ENCODE data around the gene TMEM170B. TPM values are rescaled to one million over a fixed set of nuclear protein-coding genes. Genes with fewer than 3 reads are reported as not detected.

TMEM170B gene
- total RNA-seq, 1 donor from 2014 or later = 4.3 TPM

DNA sequence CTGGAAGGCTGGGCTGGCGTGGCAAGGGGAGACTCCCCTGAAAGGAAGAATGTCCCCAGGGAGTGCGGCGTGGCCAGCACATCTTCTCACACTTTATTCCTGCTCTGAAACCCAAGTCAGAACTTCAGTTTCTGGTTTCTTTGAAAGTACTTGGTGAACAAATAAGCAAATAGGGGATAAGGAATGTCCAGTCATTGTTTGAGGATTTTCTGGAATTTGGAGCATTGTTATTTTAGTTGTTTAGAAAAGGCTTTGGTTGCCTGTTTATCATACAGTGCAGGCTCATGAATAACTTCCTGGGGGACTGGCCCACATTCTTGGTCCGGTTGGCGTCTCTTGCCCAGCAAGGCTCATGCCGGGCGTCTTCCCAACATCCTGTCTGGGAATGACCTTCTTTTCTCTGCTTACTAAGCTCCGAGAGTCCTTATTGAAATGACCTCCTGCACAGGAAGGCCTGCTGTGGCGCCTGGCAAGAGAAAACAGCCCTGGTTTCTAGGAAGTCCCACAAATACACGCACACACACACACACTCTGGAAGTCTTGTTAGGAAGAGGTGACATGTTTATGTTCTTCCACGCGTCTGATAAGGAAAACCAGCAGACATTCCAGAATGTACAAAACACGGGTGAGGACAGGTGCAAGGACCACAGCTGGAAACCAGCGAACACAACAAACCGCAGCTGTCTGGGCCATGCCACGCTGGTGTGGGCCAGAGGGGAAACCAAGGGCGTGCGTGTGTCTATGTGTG, 71.9 kb downstream of the TMEM170B start:
- peak; percentile 55 for ATAC-seq

DNA sequence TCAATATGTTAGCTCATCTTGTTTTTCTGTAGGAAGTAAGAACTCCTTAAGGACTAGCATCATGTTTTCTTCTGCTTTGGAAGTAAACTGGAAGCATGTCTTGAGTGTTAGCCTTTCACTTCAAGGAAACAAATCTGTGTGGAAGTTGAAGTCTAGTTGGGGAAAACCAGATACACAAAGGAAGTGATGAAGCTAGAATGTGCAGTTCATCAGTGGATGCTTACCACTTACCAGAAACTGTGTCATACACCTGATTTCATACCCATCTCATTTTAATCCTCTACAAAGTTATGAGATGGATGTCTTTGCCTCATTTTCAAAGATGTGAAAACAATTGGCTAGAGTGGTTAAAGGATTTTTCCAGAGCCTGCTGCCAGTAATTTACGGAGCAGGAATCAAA, 75.8 kb downstream of the TMEM170B start:
- DNase-seq (ENCODE audit: low spot score) (no peak), ATAC-seq (no peak)

More for the DNA sequence above, 71.9 kb downstream of the TMEM170B start:
- DNase-seq (ENCODE audit: low spot score) = no peak

DNA sequence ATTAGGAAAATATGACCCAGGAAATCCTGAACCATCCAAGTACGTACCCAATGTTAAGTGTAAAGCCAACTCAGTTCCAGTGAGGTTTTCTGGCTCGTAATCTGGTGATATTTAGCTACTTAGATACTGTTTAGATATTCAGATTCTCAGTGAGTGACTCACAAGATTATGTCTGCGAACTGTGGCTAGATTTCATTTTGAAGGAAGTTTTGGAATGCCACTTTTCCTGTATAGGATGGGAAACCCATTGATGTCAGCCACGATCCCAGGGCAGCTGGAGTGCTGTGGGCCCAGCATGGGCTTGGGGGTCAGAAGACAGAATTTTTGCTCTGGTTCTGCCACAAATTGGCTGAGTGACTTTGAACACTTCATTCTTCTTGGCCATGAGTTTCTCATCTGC, 76.3 kb downstream of the TMEM170B start:
- ATAC-seq (no peak), DNase-seq (ENCODE audit: low spot score) (no peak)

DNA sequence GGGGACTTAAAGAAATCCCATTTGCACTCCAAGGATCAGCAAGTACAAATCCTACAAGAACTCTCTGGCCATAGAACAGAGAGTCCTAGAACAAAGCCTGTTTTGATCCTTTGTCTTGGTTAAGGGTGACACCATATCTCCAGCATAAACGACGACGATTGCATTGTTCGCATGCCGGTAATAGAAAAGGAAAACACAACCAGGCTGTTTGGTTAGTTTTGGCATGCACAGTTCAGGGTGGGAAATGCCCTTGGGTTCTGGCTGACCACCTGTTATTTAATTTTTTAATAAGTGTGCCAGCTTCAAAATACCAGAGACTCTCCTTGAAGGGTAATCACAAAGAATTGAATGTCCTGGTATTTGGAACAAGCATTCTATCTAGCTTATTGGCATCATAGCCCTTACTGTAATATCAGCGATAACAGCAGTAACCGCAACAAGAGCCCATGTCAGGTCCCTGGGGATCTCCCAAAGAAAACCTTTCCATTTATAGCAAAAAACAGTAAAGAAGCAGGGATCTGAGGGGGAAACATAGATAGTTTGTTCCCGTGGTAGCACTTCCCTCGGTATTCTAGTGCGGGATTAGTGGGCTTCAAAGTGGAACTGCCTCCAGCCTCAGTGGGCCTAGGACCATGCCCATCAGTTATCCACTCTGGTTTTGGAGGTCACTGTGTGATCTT, 77.1 kb downstream of the TMEM170B start:
- DNase-seq (ENCODE audit: low spot score) (no peak), ATAC-seq (no peak)

DNA sequence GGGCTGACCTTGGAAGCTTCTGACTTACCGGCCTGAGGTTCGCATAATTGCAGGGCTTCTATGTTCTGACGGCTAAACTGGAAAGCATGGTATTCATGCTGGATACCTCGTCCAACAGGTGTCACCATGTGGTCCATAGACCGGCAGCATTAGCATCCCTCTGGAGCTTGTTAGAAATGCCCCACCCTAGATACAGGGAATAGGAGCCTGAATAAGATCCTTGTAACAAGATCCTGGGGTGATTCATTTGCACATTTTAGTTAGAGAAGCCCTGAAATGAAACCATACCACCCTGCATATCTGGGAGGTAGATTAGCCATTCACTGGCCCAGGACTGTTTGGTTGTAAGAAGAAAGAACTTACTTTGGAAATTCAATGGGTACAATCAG, 77.7 kb downstream of the TMEM170B start:
- ATAC-seq = no peak
- DNase-seq (ENCODE audit: low spot score) = no peak

DNA sequence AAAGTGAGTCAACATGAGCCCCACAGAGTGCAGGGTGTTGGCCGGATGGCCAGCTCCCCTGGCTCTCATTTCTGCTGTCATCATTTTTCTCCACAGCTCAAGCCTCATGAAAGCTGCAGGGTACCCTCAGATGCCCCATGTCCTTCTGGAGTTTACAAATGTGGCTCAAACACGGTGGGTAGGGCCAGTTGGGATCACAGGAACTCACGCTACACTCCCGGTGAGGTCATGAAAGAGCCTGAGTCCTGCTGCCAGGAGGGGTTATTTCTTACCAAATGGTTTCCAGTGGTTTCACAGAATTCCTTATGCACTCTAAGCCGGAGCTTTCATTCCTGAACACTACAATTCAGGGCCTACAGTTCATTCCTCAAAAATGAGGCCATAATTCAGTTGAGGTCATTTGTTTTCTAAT, 78.7 kb downstream of the TMEM170B start:
- no peak for ATAC-seq
- DNase-seq (ENCODE audit: low spot score) = no peak

DNA sequence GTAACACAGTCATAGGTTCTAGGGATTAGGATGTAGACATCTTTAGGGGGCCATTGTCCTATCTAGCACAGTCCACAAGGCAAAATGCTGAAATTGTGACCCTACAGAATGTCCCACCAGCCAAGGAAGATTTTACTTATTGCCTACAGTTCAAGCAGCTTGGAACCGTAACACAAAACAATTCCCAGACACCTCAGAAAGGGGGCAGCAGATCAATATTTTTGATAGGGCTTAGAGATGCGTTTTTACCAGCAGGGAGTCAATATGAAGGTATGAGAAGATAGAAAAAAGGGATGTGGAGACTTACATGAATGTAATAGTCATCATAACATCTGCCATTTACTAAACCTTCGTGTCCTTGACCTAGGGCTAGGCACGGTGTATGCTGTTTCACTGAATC, 81.0 kb downstream of the TMEM170B start:
- no peak for DNase-seq (ENCODE audit: low spot score)
- no peak for ATAC-seq

DNA sequence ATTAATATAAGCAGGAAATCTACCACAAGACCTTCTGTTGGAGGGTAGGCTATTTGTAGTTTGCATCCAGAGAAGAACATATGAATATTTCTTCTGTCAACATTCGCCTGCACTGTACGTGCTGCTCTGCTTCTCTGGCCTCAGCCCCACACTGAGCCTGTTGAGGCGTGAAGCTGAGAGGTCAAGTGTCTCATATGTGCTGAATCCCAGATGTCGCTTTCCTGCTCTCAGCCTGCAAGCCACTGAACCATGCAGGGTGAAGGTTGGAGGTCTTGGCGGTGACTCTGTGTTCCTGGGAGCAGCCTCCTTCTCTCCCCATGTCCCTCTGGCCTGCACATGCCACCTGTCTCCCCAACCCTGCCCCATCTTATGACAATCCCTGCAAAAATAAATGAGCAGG, 83.6 kb downstream of the TMEM170B start:
- ATAC-seq (peak; percentile 25), DNase-seq (ENCODE audit: low spot score) (no peak)

DNA sequence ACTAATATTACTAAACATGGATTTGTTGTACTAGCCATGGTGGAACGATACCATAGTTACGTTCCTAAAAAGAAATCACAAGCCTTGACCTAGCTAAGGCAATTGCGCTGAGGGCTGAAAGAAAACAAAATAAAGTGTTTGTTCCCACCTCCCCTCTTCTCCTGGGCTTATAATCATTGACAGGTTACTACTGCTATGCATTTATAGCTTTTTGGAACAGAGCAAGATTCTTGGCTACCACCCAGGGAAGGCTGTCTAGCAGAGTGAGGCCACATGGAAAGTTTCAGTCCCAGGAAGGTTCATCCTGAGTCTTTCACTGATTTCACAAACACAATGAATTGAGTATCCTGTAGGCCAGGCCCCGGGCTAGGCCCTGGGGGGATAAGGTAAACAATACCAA, 84.6 kb downstream of the TMEM170B start:
- ATAC-seq = no peak

DNA sequence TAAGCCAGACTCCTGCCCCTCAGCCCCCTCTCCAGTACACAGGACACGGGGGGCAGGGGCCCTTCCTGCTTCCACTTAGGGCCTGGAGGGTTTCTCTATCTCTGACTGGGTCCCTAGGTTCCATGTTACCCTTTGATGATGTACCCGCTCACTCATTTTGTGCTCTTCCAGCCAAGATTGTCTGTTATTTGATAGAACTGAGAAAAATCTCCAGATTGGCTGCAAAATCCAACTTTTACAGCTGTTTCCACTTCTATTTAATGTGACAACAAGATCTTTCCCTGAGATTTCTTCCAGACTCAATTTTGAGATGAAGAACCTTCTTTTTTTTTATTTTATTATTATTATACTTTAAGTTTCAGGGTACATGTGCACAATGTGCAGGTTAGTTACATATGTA, 85.7 kb downstream of the TMEM170B start:
- no peak for ATAC-seq
- DNase-seq (ENCODE audit: low spot score) = no peak

More for the DNA sequence above, 84.6 kb downstream of the TMEM170B start:
- DNase-seq (ENCODE audit: low spot score) = no peak

DNA sequence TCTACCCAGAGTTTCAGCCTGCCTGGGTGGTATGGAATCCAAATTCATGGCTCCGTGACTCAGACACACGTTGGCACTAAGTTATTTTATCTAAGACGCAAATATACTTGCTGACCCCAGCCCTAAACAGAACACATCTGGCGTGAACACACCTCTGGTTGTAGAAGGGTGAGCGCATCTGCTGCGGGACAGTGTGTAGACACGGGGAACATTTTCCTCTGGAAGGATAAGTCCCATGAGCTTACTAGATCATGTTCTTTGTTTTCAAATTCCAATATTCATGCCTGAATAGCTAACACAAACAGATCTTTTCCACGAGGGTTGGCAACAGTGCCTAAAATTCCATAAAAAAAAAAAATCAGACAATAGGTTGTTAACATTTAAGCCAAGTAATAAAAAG, 87.8 kb downstream of the TMEM170B start:
- ATAC-seq = no peak
- DNase-seq (ENCODE audit: low spot score) = no peak

DNA sequence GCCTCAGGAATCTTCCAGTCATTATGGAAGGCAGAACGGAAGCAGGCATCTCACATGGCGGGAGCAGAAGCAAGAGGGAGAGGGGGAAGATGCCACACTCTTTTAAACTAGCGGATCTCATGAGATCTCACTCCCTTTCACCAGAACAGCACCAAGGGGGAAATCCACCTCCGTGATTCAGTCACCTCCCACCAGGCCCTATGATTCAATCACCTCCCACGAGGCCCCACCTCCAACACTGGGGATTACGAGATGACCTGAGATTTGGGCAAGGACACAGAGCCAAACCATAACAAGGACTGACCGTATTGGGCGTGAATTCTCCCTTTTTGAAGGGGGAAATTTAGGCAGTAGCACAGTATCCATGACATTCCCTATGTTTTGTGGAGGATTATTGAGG, 88.8 kb downstream of the TMEM170B start:
- ATAC-seq = no peak
- no peak for DNase-seq (ENCODE audit: low spot score)

DNA sequence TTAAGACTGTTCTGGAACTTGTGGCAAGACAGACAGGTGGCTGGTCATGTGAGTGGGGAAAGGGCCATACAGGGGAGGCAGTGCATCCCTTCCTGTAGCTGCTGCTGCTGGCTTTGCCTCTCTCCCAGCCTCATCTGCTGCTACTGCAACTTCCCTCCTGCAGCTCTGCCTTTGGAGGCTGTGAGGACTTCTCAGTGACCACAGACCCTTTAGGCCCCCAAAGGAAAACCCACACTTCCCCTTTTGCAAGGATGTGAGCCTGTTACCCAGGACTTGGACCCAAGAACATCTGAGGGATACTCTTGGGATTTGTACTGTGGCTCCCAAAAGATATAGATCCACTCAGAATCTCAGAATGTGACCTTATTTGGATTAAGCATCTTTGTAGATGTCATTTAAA, 91.0 kb downstream of the TMEM170B start:
- ATAC-seq = no peak
- no peak for DNase-seq (ENCODE audit: low spot score)

DNA sequence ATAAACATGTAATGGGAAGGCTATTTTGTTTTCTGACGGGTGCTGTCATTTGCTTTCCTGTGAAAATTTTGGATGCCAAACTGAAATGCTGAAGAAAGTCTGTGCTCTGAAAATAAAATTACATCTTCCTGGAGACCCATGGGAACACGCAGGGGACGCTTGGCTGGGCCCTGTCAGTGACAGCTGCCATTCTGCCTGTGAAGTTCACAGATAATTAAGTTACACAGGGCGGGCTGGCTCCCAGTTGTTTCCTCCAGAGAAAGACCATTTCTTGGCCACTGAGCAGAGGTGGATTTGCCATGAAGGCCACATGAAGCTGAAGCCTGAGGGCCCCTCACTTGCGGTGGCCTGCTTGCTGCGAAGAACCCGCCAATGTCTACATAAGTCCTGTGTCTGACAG, 93.5 kb downstream of the TMEM170B start:
- DNase-seq (ENCODE audit: low spot score) (no peak), ATAC-seq (no peak)

DNA sequence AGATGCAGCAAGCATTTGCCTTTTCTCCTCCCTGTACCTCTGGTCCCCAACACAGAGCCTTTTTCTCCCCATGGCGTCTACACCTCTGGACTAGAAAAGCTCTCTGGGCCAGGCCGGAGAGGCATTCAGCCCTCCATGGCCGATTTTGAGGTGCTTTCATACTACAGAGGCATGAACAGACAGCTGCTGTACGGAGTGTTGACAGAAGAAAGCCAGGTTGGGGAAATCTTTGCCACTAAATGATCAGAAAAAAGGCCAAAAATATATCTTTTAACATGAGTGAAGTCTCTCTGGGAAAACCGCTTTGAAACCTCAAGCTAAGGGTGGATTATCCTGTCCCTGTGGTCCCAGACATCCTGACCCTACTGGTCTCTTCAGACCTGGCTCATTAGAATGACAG, 94.0 kb downstream of the TMEM170B start:
- DNase-seq (ENCODE audit: low spot score) (no peak), ATAC-seq (no peak)

DNA sequence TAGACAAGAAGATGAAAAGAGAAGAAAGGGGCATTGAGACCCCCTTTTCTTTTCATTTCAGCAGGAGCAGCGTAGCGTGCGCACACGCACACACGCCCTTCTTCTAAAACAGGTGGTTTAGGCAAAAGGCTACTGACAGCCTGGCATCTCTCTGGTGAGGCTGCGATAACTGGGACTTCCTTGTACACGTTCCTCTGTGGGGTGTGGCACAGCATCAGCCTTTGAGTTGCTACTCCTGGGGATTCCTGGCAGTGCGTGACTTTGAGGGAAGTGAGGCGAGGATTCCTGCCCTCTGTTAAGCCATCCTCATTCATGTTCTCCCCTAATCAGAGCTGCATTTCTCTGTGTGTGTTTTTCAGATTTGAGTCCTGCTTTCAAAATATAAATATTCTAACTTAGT, 94.7 kb downstream of the TMEM170B start:
- ATAC-seq = no peak
- DNase-seq (ENCODE audit: low spot score) = no peak

DNA sequence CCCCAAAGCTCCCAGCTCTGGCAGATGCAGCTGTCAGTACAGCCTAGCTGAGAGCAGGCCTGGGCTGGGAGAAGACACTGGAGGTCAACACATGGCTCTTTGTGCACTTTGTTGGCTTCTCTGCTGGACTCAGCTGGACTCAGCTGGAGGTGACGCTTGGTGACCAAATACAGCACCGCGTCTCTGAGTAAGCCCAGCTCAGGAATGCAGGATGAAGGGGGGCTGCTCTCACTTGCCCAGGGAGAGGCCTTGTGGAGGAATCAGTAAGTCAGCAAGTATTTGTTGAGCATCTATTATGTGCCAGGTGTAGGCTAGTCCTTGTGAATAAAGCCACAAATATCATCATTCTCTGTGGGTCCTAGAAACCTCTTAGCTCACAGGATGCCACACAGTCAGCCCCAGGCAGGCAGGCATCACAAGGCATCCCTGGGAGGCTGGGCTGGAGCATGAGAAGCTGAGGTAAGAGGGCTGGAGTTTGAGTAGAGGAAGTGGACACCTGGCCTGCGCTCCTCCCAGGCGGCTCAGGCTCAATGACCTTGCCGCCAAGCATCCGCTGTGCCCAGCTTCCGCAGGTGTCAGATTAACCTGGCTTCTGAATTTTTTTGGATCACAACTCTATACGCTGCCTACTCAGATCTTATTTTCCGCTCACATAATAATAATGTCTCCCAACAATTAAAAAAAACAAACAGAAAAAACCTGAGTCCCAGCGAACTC, 95.4 kb downstream of the TMEM170B start:
- DNase-seq (ENCODE audit: low spot score) (no peak), ATAC-seq (no peak)

Other genes with a start within 250 kb of the TMEM170B start
- gene ADTRP, start 241.1 kb downstream of the TMEM170B start, total RNA-seq = 0.25 TPM